Esophagus muscularis mucosa (tissue), 3 donors: ENCODE data around the gene TM4SF1.

ENCODE experiments used
- CTCF ChIP-seq, 3 experiments: fragments of 200-600 bp in 2 of 3; fragments of 450-650 bp in 1 of 3; sonication (generic) in 2 of 3; IDR thresholded peaks; one replicate each; pipeline ENCODE4 v1.5.1; 2017 to 2019; ENCODE audit warnings: antibody characterized with exemption in 3 of 3, mild to moderate bottlenecking in 2 of 3, moderate library complexity in 1 of 3
- EP300 ChIP-seq: sonication (generic); formaldehyde crosslinking; IDR thresholded peaks from one replicate; pipeline ENCODE4 v1.6.1; 2017; ENCODE audit warnings: antibody characterized with exemption

- TF ChIP-seq EP300: no peak
- no peak for TF ChIP-seq CTCF (IDR thresholded peaks at IDR 0.05)
Measured at GRCh38 chr3:149375501-149376196, 1.8 kb downstream of the TM4SF1 start.
